HG02588 (cell line): Measurements from ENCODE around the gene ARPC1A.
"Not testable (repeated sequence)": the region's sequence is repeated elsewhere in the genome, so short reads cannot be mapped to it uniquely, and the experiment has no call there.

ENCODE experiments used
- ATAC-seq: cut with Tn5 transposase; IDR thresholded peaks from one replicate; pipeline ENCODE4 v1.9.1; 2021; ENCODE audit warnings: mild to moderate bottlenecking, moderate library complexity; ENCODE audit not compliant: unreplicated experiment

ARPC1A gene

DNA sequence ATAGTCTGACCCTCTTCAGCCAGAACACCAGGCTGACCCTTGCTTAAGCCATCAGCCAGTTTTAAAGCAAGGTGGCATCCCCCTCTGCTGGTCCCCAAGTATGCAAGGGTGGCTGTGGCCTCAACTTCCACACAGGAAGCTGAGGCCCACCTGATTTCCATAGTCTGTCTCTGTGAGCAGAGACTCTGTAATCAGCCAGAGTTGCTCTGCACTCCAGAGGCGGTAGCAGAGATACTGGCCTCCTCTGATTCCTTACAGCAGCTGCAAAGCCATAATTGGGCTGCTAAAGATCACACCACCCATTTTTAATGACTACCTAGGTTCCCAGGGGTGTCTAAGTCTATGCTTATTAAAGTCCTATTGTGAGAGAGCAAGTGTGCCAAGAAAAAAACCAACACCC, 80.9 kb downstream of the ARPC1A start:
- no peak for ATAC-seq

- ATAC-seq, result no peak
These were observed 82.2 kb downstream of the ARPC1A start for GRCh38 chr7:99407872-99408378.

- ATAC-seq, result peak; percentile 68
These were observed 82.9 kb downstream of the ARPC1A start, which contains the start of the genes BUD31 and PDAP1 for GRCh38 chr7:99408379-99409191. Gene BUD31, plus strand, starts transcription at chr7:99408969. Its CDS starts 2,124 bp downstream, at chr7:99411093. Gene PDAP1, minus strand, starts transcription at chr7:99408597. Its CDS starts 49 bp downstream, at chr7:99408548.

GRCh38 chr7:99409192-99409572, 83.5 kb downstream of the ARPC1A start:
- peak; percentile 4 for ATAC-seq

GRCh38 chr7:99409806-99410205, 84.1 kb downstream of the ARPC1A start:
- ATAC-seq, result no peak

DNA sequence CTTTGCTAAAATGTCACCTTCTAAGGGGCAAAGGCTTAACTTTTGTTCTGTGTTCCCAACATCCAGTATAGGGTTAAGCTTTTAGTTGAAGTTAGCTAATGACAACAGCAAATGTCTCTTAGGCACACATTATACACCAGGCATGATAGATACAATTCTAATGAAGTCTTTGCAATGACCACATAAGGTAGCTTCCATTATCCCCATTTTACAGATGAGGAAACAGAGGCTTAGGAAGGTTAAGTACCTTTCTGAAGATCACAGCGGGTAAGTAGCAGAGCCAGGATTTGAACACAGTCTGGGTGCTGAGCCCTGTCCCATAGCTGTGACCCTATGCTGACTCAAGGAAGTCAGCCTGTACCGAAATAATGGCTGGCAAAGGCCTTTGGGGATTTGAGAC, 84.9 kb downstream of the ARPC1A start:
- ATAC-seq, result no peak

GRCh38 chr7:99415513-99416127, 89.9 kb downstream of the ARPC1A start:
- ATAC-seq, result not testable (repeated sequence)
